Stromal cell of bone marrow (primary cell): Measurements from ENCODE around the gene FSTL1.
A peak's percentile ranks its signal among the peaks of the same experiment; 100 is the strongest.

ENCODE experiments used
- DNase-seq: peaks from one replicate; pipeline ENCODE4 v3.0.0-alpha.2; 2012; ENCODE audit warnings: low read depth

FSTL1 gene

DNA sequence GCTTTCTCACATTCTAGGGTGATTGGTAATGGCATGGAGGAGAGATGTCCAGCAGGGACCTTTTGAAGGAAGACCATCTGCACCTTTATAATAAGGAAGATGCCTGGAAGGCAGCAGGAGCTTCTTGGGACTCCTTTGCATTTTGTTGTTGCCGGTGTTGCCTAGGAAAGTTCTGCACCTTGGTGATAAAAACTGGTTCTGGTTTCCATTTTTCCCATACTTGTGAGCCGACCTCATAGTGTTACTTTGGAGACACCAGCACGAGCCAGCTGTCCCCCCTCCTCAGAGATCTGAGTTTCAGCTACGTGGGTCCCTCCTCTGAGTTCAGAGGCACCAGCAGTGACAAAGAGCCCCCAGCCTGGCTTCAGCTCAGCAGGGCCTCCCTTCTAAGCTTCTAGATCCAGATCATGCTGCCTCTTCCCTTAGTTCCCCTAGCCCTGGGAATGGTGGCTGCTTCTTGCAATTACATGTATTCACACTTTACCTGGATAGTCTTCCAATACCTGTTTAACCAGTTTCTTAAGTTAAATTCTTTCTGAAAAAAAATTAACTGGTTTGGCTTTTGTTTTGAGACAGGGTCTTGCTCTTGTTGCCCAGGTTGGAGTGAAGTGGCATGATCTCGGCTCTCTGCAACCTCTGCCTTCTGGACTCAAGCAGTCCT is 18.0 kb upstream of the FSTL1 start:
- no peak for DNase-seq

- DNase-seq = no peak
Measured at GRCh38 chr3:120462409-120462959, 11.7 kb upstream of the FSTL1 start.

DNA sequence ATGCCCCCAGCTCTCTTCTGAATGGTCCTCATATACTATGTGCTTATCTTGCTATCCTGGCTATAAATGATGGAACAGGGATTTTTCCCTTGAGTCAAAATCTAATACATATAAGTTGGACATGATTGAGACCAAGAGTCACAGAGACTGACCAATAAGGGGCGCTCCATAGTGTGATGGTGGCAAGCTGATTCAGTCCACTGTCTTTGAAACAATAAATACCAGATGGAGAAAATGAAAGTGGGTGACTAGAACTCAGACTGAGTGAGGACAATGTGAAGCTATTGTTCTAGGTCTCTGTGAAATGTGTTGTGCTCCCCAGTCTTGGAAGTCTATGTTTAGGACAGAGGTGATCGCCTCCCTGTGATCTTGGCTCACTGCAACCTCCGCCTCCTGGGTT is 10.6 kb upstream of the FSTL1 start:
- DNase-seq = no peak

DNA sequence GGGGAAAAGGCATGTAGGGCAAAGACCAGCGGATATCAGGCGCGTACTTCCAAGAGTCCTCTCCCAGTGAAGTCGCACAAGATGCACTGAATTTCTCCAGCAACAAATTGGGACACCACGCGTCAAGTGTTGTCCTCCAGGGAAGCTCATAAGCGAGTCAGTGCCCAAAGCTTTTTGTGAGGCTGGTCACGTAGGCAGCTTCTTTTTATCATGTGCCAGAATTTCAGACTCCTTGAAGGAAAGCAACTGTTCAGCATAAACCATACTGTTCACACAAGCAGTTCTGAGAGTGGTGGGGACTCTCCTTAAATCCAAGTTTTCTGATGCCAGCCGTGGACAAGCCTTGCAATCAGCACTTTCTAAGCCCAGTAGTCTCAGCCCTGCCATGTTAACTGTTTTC is 10.1 kb upstream of the FSTL1 start:
- DNase-seq = no peak

DNA sequence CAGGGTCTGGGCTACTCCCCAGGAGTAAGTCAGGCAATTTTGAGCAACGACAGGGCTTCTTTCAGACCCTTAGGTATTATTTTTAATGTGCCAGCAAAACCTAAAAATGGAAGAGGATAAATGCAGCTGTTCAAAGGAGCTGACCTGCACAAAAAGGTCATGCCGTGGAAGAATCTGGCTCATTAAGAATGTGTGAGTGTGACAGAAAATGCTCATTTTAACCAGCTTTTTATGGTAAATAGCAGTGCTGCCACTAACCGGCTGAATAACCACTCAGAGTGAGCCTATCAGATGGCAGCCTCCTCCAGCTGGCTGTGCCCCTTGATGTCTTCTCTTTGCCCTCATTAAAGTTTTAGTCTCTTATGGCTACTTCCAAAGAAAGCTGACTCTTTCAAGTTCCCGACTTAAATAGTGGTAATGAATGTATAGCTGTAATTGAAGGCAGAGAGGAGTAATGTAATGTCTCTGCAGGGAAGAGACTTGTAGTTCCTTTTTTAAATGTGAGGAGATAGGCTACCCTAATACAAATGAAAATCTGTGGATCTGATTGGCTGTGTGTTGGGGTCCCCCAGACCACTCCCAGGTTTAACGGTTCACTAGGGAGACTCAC is 9.5 kb upstream of the FSTL1 start:
- no peak for DNase-seq

DNA sequence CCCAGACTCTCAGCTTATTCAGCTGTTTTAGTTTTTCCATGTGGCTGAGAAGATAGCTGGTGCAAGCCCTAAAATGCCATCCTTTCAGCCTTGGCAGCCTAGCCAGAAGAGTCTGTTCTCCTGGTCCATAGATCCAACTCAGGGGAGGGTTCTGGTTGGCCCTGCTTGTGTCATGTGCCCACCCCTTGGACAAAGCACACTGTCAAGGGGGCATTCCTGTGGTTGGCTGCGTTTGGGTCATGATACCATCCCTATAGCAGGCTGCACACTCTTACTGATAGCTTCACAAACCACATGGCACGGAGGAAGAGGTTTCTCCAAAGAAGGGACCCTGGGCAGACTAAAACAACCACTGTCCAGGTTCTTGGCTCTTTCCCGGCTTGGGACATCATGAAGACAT is 8.4 kb upstream of the FSTL1 start:
- no peak for DNase-seq

- DNase-seq = no peak
Measured at GRCh38 chr3:120457827-120458226, 7.0 kb upstream of the FSTL1 start.

DNA sequence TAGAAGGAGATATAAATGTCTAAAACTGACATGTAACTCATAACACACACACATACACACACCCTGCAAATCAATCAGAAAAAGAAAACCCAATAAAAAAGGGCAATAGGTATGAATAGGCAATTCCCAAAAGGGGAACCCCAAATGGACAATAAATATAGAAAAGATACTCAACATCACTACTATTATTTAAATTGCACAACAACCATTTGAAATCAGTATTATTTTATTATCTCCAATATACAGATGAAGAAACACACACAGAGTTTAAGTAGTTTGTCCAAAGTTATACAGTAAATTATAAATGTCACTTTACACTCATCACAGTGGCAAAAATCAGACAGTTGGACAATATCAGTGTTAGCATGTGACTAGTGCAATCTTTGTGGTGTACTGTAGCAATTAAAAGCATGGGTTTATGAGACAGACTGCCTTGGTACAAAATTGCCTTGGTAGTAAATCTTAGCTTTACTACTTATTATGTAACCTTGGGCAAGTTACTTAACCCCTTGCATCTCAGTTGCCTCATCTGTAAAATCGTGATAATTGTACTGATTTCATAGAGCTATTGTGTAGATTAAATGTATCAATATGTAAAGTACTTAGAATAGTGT is 3.4 kb upstream of the FSTL1 start:
- DNase-seq = no peak

DNA sequence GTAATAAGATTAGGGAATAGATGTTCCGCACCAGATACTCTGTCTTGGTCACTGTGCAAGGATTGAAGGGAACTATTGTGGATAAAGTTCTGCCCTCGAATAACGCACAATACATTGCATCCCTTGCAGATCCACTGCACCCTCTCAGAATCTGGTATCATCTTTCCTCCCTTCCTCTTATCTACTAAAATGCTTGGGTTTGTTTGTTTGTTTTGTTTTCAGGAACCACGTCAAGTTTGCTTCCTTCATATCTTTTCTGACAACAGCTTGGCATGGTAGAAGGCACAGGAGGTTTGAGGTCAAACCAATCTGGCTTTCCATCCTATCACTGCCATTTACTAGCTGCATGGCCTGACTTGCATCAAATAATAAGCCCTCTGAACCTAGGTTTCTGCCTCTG is 2.0 kb upstream of the FSTL1 start:
- DNase-seq = no peak

- DNase-seq = no peak
Measured at GRCh38 chr3:120451806-120452205, 1.0 kb upstream of the FSTL1 start.

DNA sequence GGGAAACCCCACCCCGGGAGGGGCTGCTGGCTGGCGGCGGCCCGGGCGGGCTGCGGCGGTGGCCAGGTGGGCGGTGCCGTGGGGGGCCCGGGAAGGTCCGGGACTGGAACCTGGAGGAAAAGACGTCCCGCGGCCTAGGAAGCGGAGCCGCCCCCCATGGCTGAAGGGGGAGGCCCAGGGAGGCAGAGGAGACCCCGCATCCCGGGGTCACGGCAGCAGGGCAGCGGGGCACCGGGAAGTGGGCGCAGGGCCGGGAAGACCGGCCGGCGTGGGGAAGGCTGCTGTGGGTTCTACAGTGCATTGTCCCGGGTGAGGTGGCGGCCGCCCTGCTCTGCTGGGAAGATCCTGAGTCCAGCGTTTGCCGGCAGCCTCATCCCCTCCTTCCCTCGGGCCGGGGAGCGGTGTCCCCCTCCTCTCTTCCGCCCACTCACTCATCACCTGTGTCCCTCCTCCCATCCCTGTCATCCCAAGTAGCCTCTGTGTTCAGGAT is 525 bp upstream of the FSTL1 start:
- DNase-seq = no peak

DNA sequence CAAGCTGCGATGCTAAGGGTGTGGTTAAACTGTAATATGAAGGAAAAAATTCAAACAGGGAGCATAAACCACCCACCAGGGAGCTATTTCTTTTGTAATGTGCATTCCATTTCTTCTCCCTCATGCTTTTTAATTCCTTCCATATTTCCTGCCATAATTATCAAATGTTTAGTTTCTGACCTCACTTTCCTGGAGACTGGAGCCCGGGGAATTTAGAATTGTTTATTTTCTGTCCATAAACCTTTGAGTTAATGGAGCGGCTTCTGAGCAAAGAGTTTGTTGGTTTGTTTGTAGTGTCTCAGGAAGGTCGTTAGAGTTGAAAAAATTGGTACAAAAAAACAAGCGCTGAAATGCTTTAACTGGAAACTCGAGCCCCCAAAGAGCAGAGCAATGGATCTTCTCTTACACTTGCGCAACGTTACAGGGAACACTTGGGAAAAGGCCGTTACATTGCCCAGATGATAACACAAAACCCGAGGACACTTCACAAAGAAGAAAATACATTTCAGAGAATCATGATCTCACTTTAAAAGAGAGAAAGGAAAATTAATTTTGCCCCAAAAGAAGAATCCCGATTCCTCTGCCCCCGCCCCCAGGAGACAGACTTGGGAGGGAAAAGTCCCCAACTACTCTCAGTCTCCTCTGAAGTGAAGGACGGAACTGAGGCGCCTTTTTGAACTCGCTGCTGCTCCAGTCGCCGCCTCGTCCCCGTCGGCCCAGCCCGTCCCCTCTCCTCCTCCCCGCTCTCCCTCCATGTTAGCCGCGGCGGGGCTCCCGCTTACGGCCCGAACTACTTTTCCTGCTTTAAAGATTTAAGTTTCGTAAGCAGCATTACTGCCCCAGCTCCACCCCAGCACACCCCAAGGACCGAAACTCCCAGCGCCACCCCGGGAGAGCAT is 842 bp downstream of the FSTL1 start:
- DNase-seq = peak; percentile 82

- DNase-seq = no peak
Measured at GRCh38 chr3:120449251-120449650, 1.5 kb downstream of the FSTL1 start.

- no peak for DNase-seq
Measured at GRCh38 chr3:120448756-120449155, 2.0 kb downstream of the FSTL1 start.

GRCh38 chr3:120446891-120447668 is 3.7 kb downstream of the FSTL1 start:
- DNase-seq = no peak

- DNase-seq = no peak
Measured at GRCh38 chr3:120445654-120446053, 5.1 kb downstream of the FSTL1 start.

GRCh38 chr3:120443626-120444123 is 7.1 kb downstream of the FSTL1 start:
- DNase-seq = no peak

DNA sequence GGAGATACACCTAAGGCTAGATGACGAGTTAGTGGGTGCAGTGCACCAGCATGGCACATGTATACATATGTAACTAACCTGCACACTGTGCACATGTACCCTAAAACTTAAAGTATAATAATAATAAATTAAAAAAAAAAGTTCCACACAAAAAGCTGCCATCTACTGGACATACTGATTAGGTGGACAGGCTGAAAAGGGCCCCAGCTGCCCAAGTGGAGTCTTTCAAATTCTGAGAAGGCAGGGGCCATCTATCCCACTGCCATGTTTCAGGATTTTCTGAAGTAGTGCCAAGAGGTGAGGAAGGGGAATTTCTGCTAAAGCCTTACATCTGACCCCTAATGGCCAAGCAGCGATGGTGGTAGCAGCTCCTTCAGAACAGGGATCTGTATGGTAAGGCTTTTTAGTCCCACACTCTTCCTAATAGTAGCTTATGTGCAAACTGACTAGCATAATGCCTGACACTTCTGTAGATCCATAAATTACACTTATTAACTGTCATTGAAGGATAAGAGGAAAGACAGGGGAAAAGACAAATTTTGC is 7.7 kb downstream of the FSTL1 start:
- no peak for DNase-seq

- DNase-seq = no peak
Measured at GRCh38 chr3:120441776-120442175, 9.0 kb downstream of the FSTL1 start.

DNA sequence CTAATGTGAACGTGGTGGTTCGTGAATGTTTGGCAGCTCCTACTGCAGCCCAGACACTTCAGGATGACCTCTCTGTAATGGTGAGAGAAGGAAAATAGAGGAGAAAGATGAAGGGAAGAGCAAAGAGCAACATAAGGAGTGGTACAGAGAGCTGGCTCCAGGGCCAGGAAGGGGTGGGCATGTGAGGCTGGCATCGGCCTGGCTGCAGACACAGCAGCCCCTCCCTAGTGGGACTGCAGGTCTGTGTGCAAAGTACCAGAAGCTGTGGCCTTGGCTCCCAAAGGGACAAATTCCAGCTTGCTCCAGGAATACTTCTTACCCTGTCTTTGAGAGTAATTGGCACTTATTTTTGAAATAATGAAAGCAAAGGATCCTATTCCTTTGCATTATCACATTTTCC is 10.0 kb downstream of the FSTL1 start:
- no peak for DNase-seq
